Measurements from ENCODE around the gene MRPL21. TPM values are rescaled to one million over a fixed set of nuclear protein-coding genes. Genes with fewer than 3 reads are reported as not detected.

Gene MRPL21
- total and polyA plus RNA-seq, 2 experiments from 2014 or later: 62.4 to 232 TPM

GRCh38 chr11:68844376-68844775, 59.3 kb downstream of the MRPL21 start:
- Histone ChIP-seq H3K9me2 (ENCODE audit: insufficient read depth) (no peaks in the 10 kb centered on the region), H4K20me1 (replicated peaks; ENCODE audit: insufficient read depth) (no peaks in the 10 kb centered on the region), H3K36me3 (ENCODE audit: insufficient read depth) (no peaks in the 10 kb centered on the region), H3K4me2 (peak overlapping the region; percentile 85), H3K4me3 (peak overlapping the region; percentile 74), H2AFZ (peak overlapping the region; percentile 94), H3K27me3 (ENCODE audit: insufficient read depth) (peaks cover 60% of the 10 kb centered on the region), H3K4me1 (ENCODE audit: insufficient read depth) (peaks cover 17% of the 10 kb centered on the region), H3K27ac (ENCODE audit: low read depth) (no peak overlapping the region), H3F3A (replicated peaks; ENCODE audit: low read depth) (peaks cover 20% of the 10 kb centered on the region; the same call in 1 of the 2 replicates), H3K79me2 (replicated peaks; ENCODE audit: insufficient read depth) (no peaks in the 10 kb centered on the region)
- DNase-seq (ENCODE audit: low spot score) (no peak), ATAC-seq (no peak)
- Mint-ChIP-seq H3K27me3 (ENCODE audit: insufficient read depth, low read depth, poor library complexity) (peaks cover 66% of the 10 kb centered on the region), H3K4me3 (peak overlapping the region; percentile 68), H3K36me3 (ENCODE audit: low read depth) (no peaks in the 10 kb centered on the region), H3K27ac (no peak overlapping the region), H3K9me3 (no peaks in the 10 kb centered on the region; the same call in 2 of the 3 replicates), H3K4me1 (peaks cover 26% of the 10 kb centered on the region)
- TF ChIP-seq EZH2phosphoT487 (IDR thresholded peaks at IDR 0.05; ENCODE audit: unreplicated experiment) (no peak), JUNB (IDR thresholded peaks at IDR 0.05; ENCODE audit: unreplicated experiment) (no peak), STAT1 (IDR thresholded peaks at IDR 0.05; ENCODE audit: unreplicated experiment) (no peak), NANOG (IDR thresholded peaks at IDR 0.05; ENCODE audit: borderline replicate concordance) (no peak), ZNF462 (CRISPR knock-in tag; IDR thresholded peaks at IDR 0.05) (no peak), ZNF114 (CRISPR knock-in tag; IDR thresholded peaks at IDR 0.05) (no peak), EZH2 (IDR thresholded peaks at IDR 0.05; ENCODE audit: low read depth, unreplicated experiment) (no peak), POLR2AphosphoS5 (IDR thresholded peaks at IDR 0.05; ENCODE audit: low read depth) (no peak), ZNF331 (CRISPR knock-in tag; IDR thresholded peaks at IDR 0.05; ENCODE audit: low read depth) (no peak), REST (IDR thresholded peaks at IDR 0.05; ENCODE audit: unreplicated experiment) (no peak), ETS1 (IDR thresholded peaks at IDR 0.05) (no peak)

Data from GM23338 (cell line).